Endothelial cell of umbilical vein (primary cell): Measurements from ENCODE around the gene KCNG2. TPM values are rescaled to one million over a fixed set of nuclear protein-coding genes. Genes with fewer than 3 reads are reported as not detected.

Source experiments
- BruUV-seq: library from RNA; stranded (reverse); fragments of 400-500 nt; replicated peaks from 2 replicates; lab custom pipeline; 2021; lab: Mats Ljungman, UMichigan
- CTCF ChIA-PET: fragments of 300-600, 350-600 bp; sonication (Branson Sonifier 250); formaldehyde crosslinking; loops from one replicate; lab custom pipeline; 2021; ENCODE audit warnings: antibody characterized with exemption, inconsistent platforms; lab: Charles Lee
- POLR2A ChIA-PET: fragments of 300-600, 350-600 bp; sonication (Branson Sonifier 250); formaldehyde crosslinking; loops from one replicate; lab custom pipeline; 2021; ENCODE audit warnings: antibody characterized with exemption, inconsistent platforms; lab: Charles Lee
- DNase-seq: peaks from one replicate; pipeline ENCODE4 v3.0.0-alpha.2; 2011; ENCODE audit warnings: low read depth, low spot score
- FAIRE-seq: peaks from 2 replicates; lab custom pipeline; 2011; peaks lifted over from hg19 to GRCh38; lab: Jason Lieb, UNC
- H2AFZ ChIP-seq: 2 replicates; pipeline ENCODE4 v1.6.0; 2012; ENCODE audit warnings: low read depth, low read length, control low read depth, inconsistent platforms
- H3K27ac ChIP-seq: 2 replicates; pipeline ENCODE4 v1.5.1; 2011; ENCODE audit warnings: low read depth, mild to moderate bottlenecking, control low read depth, low read length, moderate library complexity; ENCODE audit not compliant: insufficient read depth
- H3K27me3 ChIP-seq, 2 experiments: 2 replicates each; pipeline versions ENCODE4 v1.6.0 to v1.6.1; 2011; ENCODE audit warnings: low read length in 2 of 2, mixed read lengths in 1 of 2; ENCODE audit not compliant: control insufficient read depth in 2 of 2, insufficient read depth in 2 of 2
- H3K36me3 ChIP-seq, 2 experiments: 2 replicates in 1 of 2; 3 replicates in 1 of 2; pipeline ENCODE4 v1.5.1; 2011; ENCODE audit warnings: low read length in 2 of 2, mild to moderate bottlenecking in 1 of 2, moderate library complexity in 1 of 2; ENCODE audit not compliant: control insufficient read depth in 2 of 2, insufficient read depth in 2 of 2; ENCODE audit errors: extremely low read depth in 1 of 2
- H3K4me1 ChIP-seq: 3 replicates; pipeline ENCODE4 v1.5.1; 2011; ENCODE audit warnings: mild to moderate bottlenecking, low read length; ENCODE audit not compliant: control insufficient read depth, insufficient read depth; ENCODE audit errors: extremely low read depth
- H3K4me2 ChIP-seq: 2 replicates; pipeline ENCODE4 v1.6.1; 2011; ENCODE audit warnings: low read length, control low read depth, mixed read lengths; ENCODE audit not compliant: insufficient read depth
- H3K4me3 ChIP-seq, 3 experiments: fragments of 200-600 bp in 1 of 3; sonication (generic), shearing (Covaris generic) in 1 of 3; replicated peaks in 1 of 3; 2 replicates each; pipeline ENCODE4 v1.5.1; 2011 to 2016; ENCODE audit warnings: control low read depth in 3 of 3, low read length in 3 of 3, mild to moderate bottlenecking in 2 of 3, inconsistent platforms in 1 of 3, low read depth in 1 of 3, moderate library complexity in 1 of 3; ENCODE audit not compliant: insufficient read depth in 1 of 3
- H3K79me2 ChIP-seq: 2 replicates; pipeline ENCODE4 v1.6.0; 2012; ENCODE audit warnings: low read length, inconsistent platforms; ENCODE audit not compliant: control insufficient read depth, insufficient read depth
- H3K9ac ChIP-seq: replicated peaks from 2 replicates; pipeline ENCODE3; 2011; ENCODE audit warnings: low read length, control low read depth; ENCODE audit not compliant: insufficient read depth; ENCODE audit errors: extremely low read depth
- H3K9me1 ChIP-seq: replicated peaks from 3 replicates; pipeline ENCODE4 v1.6.0; 2011; ENCODE audit warnings: mild to moderate bottlenecking, low read length; ENCODE audit not compliant: control insufficient read depth, insufficient read depth; ENCODE audit errors: extremely low read depth
- H3K9me3 ChIP-seq: replicated peaks from 2 replicates; pipeline ENCODE4 v1.5.1; 2012; ENCODE audit warnings: low read length, inconsistent platforms; ENCODE audit not compliant: control insufficient read depth, insufficient read depth
- H4K20me1 ChIP-seq: replicated peaks from 2 replicates; pipeline ENCODE3; 2011; ENCODE audit warnings: mild to moderate bottlenecking, low read length; ENCODE audit not compliant: control insufficient read depth, insufficient read depth; ENCODE audit errors: extremely low read depth
- EZH2 ChIP-seq: IDR thresholded peaks from 2 replicates; pipeline ENCODE4 v1.6.1; 2012; ENCODE audit warnings: borderline replicate concordance, low read depth, mild to moderate bottlenecking, moderate library complexity, low read length, inconsistent platforms; ENCODE audit not compliant: severe bottlenecking
- FOS ChIP-seq: IDR thresholded peaks from 2 replicates; pipeline ENCODE4 v1.6.1; 2011; ENCODE audit warnings: mild to moderate bottlenecking, low read length, moderate library complexity, borderline replicate concordance; ENCODE audit not compliant: insufficient read depth
- GATA2 ChIP-seq: IDR thresholded peaks from 2 replicates; pipeline ENCODE4 v1.7.0; 2011; ENCODE audit warnings: low read depth, mild to moderate bottlenecking, moderate library complexity, mixed read lengths, low read length; ENCODE audit not compliant: insufficient read length, insufficient read depth
- JUN ChIP-seq: IDR thresholded peaks from 2 replicates; pipeline ENCODE4 v1.6.1; 2011; ENCODE audit warnings: borderline replicate concordance, low read depth; ENCODE audit not compliant: insufficient read length, insufficient read depth
- MYC ChIP-seq: IDR thresholded peaks from one replicate; pipeline ENCODE4 v1.6.1; 2011; ENCODE audit warnings: mild to moderate bottlenecking, low read depth, low read length
- POLR2A ChIP-seq: IDR thresholded peaks from 2 replicates; pipeline ENCODE4 v1.6.1; 2012; ENCODE audit warnings: low read depth, mild to moderate bottlenecking, control low read depth, low read length
- dilution Hi-C: fragments of 300-500 bp; cut with MboI; formaldehyde crosslinking; loops from one replicate; pipeline ENCODE4 v1.15.0; 2019; ENCODE audit warnings: low sequenced_read_pairs; ENCODE audit not compliant: extremely low pct_ligation_motif_present
- intact Hi-C: fragments of 100-400 bp; cut with micrococcal nuclease; formaldehyde crosslinking; loops from one replicate; pipeline ENCODE4 v1.10.0; 2022
- polyA plus RNA-seq, 4 experiments: library from polyadenylated mRNA; depleted of rRNA in 3 of 4; stranded (reverse) in 3 of 4; unstranded in 1 of 4; fragments of >200 nt; gene quantifications; 2 replicates each; pipeline versions ENCODE4 v1.2.1 to v1.2.3, GENCODE V29; 2011 to 2012; ENCODE audit warnings: missing spikeins in 1 of 4
- total RNA-seq: library from RNA; stranded (reverse); gene quantifications from 2 replicates; pipeline ENCODE4 v1.2.3, GENCODE V29; 2021
- TF ChIP-seq, protein P1 (sequence below): IDR thresholded peaks from 2 replicates; pipeline ENCODE4 v1.6.1; 2011; ENCODE audit not compliant: insufficient read depth, insufficient read length
- TF ChIP-seq, protein P2 (sequence below), 2 donors: IDR thresholded peaks; 1 replicate in 1 of 2; 2 replicates in 1 of 2; pipeline ENCODE4 v1.5.1; 2011; ENCODE audit warnings: low read length in 2 of 2, mild to moderate bottlenecking in 2 of 2, moderate library complexity in 2 of 2, control low read depth in 1 of 2, inconsistent platforms in 1 of 2, low read depth in 1 of 2; ENCODE audit not compliant: insufficient read depth in 1 of 2; ENCODE audit errors: extremely low read depth in 1 of 2

The KCNG2 gene
- total and polyA plus RNA-seq, 2 donors (not counting 3 experiments of a cell fraction or from before 2014, with no cell fraction given) = not detected

DNA sequence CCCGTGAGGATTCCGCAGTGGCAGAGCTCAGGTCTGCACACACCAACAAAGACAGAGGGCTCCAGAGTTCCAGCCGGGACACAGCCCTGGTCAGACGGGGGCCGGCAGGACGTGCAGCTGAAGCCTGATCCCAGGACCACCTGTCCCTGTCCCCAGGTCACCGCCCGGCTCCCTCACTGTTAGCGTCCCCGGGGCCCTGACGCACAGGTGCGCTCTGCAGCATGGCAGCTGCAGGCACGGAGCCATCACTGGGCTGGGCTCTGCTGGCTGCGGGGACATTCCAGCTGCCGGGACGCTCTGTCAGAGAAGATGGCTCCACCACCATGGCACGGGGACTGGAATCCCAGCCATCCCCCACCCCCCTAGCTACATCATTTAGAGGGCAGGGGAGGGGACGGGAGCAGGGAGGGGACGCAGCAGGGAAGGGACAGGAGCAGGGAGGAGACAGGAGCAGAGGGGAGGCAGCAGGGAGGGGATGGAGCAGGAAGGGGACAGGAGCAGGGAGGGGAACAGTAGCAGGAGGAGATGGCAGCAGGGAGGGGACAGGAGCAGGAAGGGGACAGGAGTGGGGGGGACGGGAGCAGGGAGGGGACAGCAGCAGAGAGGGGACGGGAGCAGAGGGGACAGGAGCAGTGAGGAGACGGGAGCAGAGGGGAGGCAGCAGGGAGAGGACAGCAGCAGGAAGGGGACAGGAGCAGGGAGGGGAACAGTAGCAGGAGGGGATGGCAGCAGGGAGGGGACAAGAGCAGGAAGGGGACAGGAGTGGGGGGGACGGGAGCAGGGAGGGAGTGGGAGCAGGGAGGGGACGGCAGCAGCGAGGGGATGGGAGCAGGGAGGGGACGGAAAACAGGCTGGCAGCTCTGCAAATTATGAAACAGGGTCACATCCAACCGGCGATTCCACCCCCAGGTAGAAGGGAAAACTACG, 113.9 kb downstream of the KCNG2 start:
- no peaks in the 10 kb centered on the region for H3K79me2 ChIP-seq
- H3K27ac ChIP-seq = no peak overlapping the region
- no peak overlapping the region for H3K4me2 ChIP-seq
- intact Hi-C loops (no loop called here), dilution Hi-C loops (no loop called here)
- no peak for TF ChIP-seq MYC
- no peaks in the 10 kb centered on the region for H3K27me3 ChIP-seq
- H2AFZ ChIP-seq = no peak overlapping the region
- FAIRE-seq (no peak), DNase-seq (no peak)
- peaks cover 0 to 1% of the 10 kb centered on the region in 2 experiments for H3K36me3 ChIP-seq
- BruUV-seq = no TSS peak
- no peak overlapping the region for H3K9ac ChIP-seq
- CTCF ChIA-PET = no interaction called here
- no peaks in the 10 kb centered on the region for H3K4me1 ChIP-seq
- POLR2A ChIA-PET = no interaction called here
- H3K9me1 ChIP-seq = no peaks in the 10 kb centered on the region
- H3K4me3 ChIP-seq = no peak overlapping the region
- H3K9me3 ChIP-seq = no peaks in the 10 kb centered on the region
- no peaks in the 10 kb centered on the region for H4K20me1 ChIP-seq

DNA sequence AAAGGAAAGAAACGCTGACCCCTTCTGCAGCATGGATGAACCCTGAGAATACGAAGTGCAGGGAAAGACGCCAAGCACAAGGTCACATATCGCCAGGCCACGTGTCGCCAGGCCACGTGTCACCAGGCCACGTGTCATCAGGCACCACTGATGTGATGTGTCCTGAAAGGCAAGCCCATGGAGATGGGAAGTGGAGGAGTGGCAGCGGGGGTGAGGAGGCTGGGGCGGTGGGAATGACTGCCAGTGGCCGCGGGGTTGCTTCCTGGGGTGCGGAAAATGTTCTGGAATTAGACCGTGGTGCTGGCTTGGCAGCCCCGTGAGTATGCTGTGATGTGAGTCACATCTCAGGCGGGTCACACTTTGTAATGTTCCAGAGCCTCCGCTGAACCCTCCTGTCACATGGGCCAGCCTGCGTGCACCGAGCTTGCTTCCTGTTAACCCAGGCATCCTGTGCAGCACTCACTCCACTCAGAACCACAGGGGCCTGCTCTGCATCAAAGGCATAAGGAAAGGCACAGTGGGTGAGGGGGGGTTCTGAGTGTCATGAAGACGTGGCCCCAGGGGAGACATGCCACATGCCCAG, 114.8 kb downstream of the KCNG2 start:
- no peaks in the 10 kb centered on the region for H3K9me3 ChIP-seq
- dilution Hi-C loops = no loop called here
- ChIA-PET CTCF (no interaction called here), POLR2A (no interaction called here)
- no peak overlapping the region for H3K4me3 ChIP-seq
- no peak overlapping the region for H3K4me2 ChIP-seq
- intact Hi-C loops = no loop called here
- BruUV-seq = no TSS peak
- no peaks in the 10 kb centered on the region for H3K4me1 ChIP-seq
- H2AFZ ChIP-seq = no peak overlapping the region
- H3K27me3 ChIP-seq = no peaks in the 10 kb centered on the region
- no peak for FAIRE-seq
- TF ChIP-seq, protein P1, sequence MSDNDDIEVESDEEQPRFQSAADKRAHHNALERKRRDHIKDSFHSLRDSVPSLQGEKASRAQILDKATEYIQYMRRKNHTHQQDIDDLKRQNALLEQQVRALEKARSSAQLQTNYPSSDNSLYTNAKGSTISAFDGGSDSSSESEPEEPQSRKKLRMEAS = no peak
- no peak for TF ChIP-seq GATA2
- no peak for TF ChIP-seq FOS
- TF ChIP-seq JUN = no peak
- TF ChIP-seq POLR2A = no peak
- TF ChIP-seq, protein P2, sequence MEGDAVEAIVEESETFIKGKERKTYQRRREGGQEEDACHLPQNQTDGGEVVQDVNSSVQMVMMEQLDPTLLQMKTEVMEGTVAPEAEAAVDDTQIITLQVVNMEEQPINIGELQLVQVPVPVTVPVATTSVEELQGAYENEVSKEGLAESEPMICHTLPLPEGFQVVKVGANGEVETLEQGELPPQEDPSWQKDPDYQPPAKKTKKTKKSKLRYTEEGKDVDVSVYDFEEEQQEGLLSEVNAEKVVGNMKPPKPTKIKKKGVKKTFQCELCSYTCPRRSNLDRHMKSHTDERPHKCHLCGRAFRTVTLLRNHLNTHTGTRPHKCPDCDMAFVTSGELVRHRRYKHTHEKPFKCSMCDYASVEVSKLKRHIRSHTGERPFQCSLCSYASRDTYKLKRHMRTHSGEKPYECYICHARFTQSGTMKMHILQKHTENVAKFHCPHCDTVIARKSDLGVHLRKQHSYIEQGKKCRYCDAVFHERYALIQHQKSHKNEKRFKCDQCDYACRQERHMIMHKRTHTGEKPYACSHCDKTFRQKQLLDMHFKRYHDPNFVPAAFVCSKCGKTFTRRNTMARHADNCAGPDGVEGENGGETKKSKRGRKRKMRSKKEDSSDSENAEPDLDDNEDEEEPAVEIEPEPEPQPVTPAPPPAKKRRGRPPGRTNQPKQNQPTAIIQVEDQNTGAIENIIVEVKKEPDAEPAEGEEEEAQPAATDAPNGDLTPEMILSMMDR (IDR thresholded peaks at IDR 0.05; ENCODE audit: extremely low read depth in 1 of 2, insufficient read depth in 1 of 2, low read depth in 1 of 2, low read length in 2 of 2) = no peak
- TF ChIP-seq EZH2 = no peak
- H3K9ac ChIP-seq = no peak overlapping the region
- no peaks in the 10 kb centered on the region for H4K20me1 ChIP-seq
- DNase-seq = no peak
- H3K27ac ChIP-seq = no peak overlapping the region
- peaks cover 0 to 1% of the 10 kb centered on the region in 2 experiments for H3K36me3 ChIP-seq
- no peaks in the 10 kb centered on the region for H3K79me2 ChIP-seq
- no peaks in the 10 kb centered on the region for H3K9me1 ChIP-seq
